ENCODE data around the gene MEIS3.

The MEIS3 gene

GRCh38 chr19:47407417-47407774 lies 11.9 kb downstream of the MEIS3 start:
- 0 out of 2 replicates have a peak, but pooled peaks cover 4% of the 10 kb centered on the region for H3K27me3 ChIP-seq (ENCODE audit: insufficient read depth, low read length)
- H3K36me3 ChIP-seq (ENCODE audit: insufficient read depth, low read length): no peaks in the 10 kb centered on the region
- no peaks in the 10 kb centered on the region for H3K4me1 ChIP-seq (ENCODE audit: insufficient read depth, low read length, severe bottlenecking)
- no peaks in the 10 kb centered on the region for H3F3A ChIP-seq (ENCODE audit: insufficient read depth, low read length)
- TF ChIP-seq CTCF (IDR thresholded peaks at IDR 0.05; ENCODE audit: low read length): no peak
- no peak for TF ChIP-seq EZH2 (IDR thresholded peaks at IDR 0.05; ENCODE audit: borderline replicate concordance, low read length)
- H3K4me3 ChIP-seq (ENCODE audit: low read depth, low read length, poor library complexity, severe bottlenecking): no peak overlapping the region
- H3K4me2 ChIP-seq (ENCODE audit: low read length): no peak overlapping the region
- H3K79me2 ChIP-seq (ENCODE audit: insufficient read depth, low read length): no peaks in the 10 kb centered on the region
- H3K9me3 ChIP-seq (ENCODE audit: low read length): no peaks in the 10 kb centered on the region
- no peak overlapping the region for H3K9ac ChIP-seq (ENCODE audit: low read length)
- no peaks in the 10 kb centered on the region for H4K20me1 ChIP-seq (ENCODE audit: insufficient read depth, low read length)
- no peaks in the 10 kb centered on the region for H3K9me2 ChIP-seq (ENCODE audit: low read depth, low read length)
- no peak overlapping the region for H2AFZ ChIP-seq (ENCODE audit: low read length)
- H3K27ac ChIP-seq (ENCODE audit: low read depth, low read length, poor library complexity, severe bottlenecking): no peak overlapping the region

- Histone ChIP-seq H3F3A (ENCODE audit: insufficient read depth, low read length) (no peaks in the 10 kb centered on the region), H3K27ac (ENCODE audit: low read depth, low read length, poor library complexity, severe bottlenecking) (no peak overlapping the region), H3K9me2 (ENCODE audit: low read depth, low read length) (no peaks in the 10 kb centered on the region), H3K27me3 (ENCODE audit: insufficient read depth, low read length) (0 out of 2 replicates have a peak, but pooled peaks cover 1% of the 10 kb centered on the region), H3K36me3 (ENCODE audit: insufficient read depth, low read length) (no peaks in the 10 kb centered on the region), H3K9me3 (ENCODE audit: low read length) (no peaks in the 10 kb centered on the region), H4K20me1 (ENCODE audit: insufficient read depth, low read length) (no peaks in the 10 kb centered on the region), H3K4me1 (ENCODE audit: insufficient read depth, low read length, severe bottlenecking) (no peaks in the 10 kb centered on the region), H3K9ac (ENCODE audit: low read length) (no peak overlapping the region), H3K79me2 (ENCODE audit: insufficient read depth, low read length) (no peaks in the 10 kb centered on the region), H3K4me2 (ENCODE audit: low read length) (no peak overlapping the region), H3K4me3 (ENCODE audit: low read depth, low read length, poor library complexity, severe bottlenecking) (no peak overlapping the region), H2AFZ (ENCODE audit: low read length) (no peak overlapping the region)
- TF ChIP-seq EZH2 (IDR thresholded peaks at IDR 0.05; ENCODE audit: borderline replicate concordance, low read length) (no peak), CTCF (IDR thresholded peaks at IDR 0.05; ENCODE audit: low read length) (no peak)
These were observed 12.5 kb downstream of the MEIS3 start for GRCh38 chr19:47406711-47407416.

- H3K4me1 ChIP-seq (ENCODE audit: insufficient read depth, low read length, severe bottlenecking): no peaks in the 10 kb centered on the region
- no peak for TF ChIP-seq CTCF (IDR thresholded peaks at IDR 0.05; ENCODE audit: low read length)
These were observed 13.4 kb downstream of the MEIS3 start for GRCh38 chr19:47405854-47406417.

More at GRCh38 chr19:47405854-47406417, 13.4 kb downstream of the MEIS3 start:
- H3K9me2 ChIP-seq (ENCODE audit: low read depth, low read length): no peaks in the 10 kb centered on the region
- no peak overlapping the region for H2AFZ ChIP-seq (ENCODE audit: low read length)
- no peaks in the 10 kb centered on the region for H3K79me2 ChIP-seq (ENCODE audit: insufficient read depth, low read length)
- H3K9me3 ChIP-seq (ENCODE audit: low read length): no peaks in the 10 kb centered on the region
- H3K36me3 ChIP-seq (ENCODE audit: insufficient read depth, low read length): no peaks in the 10 kb centered on the region
- no peak overlapping the region for H3K4me2 ChIP-seq (ENCODE audit: low read length)
- no peak overlapping the region for H3K27ac ChIP-seq (ENCODE audit: low read depth, low read length, poor library complexity, severe bottlenecking)
- H3F3A ChIP-seq (ENCODE audit: insufficient read depth, low read length): no peaks in the 10 kb centered on the region
- no peaks in the 10 kb centered on the region for H3K27me3 ChIP-seq (ENCODE audit: insufficient read depth, low read length)
- no peaks in the 10 kb centered on the region for H4K20me1 ChIP-seq (ENCODE audit: insufficient read depth, low read length)
- H3K9ac ChIP-seq (ENCODE audit: low read length): no peak overlapping the region
- H3K4me3 ChIP-seq (ENCODE audit: low read depth, low read length, poor library complexity, severe bottlenecking): no peak overlapping the region

Measured in OCI-LY1 (cell line).